KMS-11 (cell line): ENCODE measurements around the gene EIF2A.
A peak's percentile ranks its signal among the peaks of the same experiment; 100 is the strongest.
"Not testable (repeated sequence)": the region's sequence is repeated elsewhere in the genome, so short reads cannot be mapped to it uniquely, and the experiment has no call there.

Experiments
- H2AFZ ChIP-seq: fragments of 200-600 bp; sonication (generic); 2 replicates; pipeline ENCODE4 v1.6.1; 2016; ENCODE audit warnings: antibody characterized with exemption, mixed run types, low read depth
- H3K27ac ChIP-seq: fragments of 200-600 bp; sonication (generic); 2 replicates; pipeline ENCODE4 v1.6.1; 2016; ENCODE audit warnings: mild to moderate bottlenecking, mixed run types
- H3K27me3 ChIP-seq: fragments of 200-600 bp; sonication (generic); 2 replicates; pipeline ENCODE4 v1.6.1; 2017; ENCODE audit warnings: mild to moderate bottlenecking, low read depth, mixed run types, moderate library complexity; ENCODE audit not compliant: insufficient read depth
- H3K36me3 ChIP-seq: fragments of 200-600 bp; sonication (generic); 2 replicates; pipeline ENCODE4 v1.6.1; 2017; ENCODE audit warnings: mild to moderate bottlenecking, mixed run types; ENCODE audit not compliant: insufficient read depth
- H3K4me1 ChIP-seq: fragments of 200-600 bp; sonication (generic); 2 replicates; pipeline ENCODE4 v1.6.1; 2016; ENCODE audit warnings: mild to moderate bottlenecking, low read depth, mixed run types; ENCODE audit not compliant: poor library complexity, severe bottlenecking
- H3K4me2 ChIP-seq: fragments of 200-600 bp; sonication (generic); 2 replicates; pipeline ENCODE4 v1.7.0; 2016; ENCODE audit warnings: mild to moderate bottlenecking, mixed run types
- H3K4me3 ChIP-seq: fragments of 200-600 bp; sonication (generic); IDR thresholded peaks from 2 replicates; pipeline ENCODE4 v1.6.1; 2017; ENCODE audit warnings: low read depth, low read length, mixed read lengths; ENCODE audit not compliant: insufficient read depth
- H3K79me2 ChIP-seq: fragments of 200-600 bp; sonication (generic); 2 replicates; pipeline ENCODE4 v1.6.1; 2016; ENCODE audit warnings: low read depth, mixed run types; ENCODE audit not compliant: insufficient read depth
- H3K9ac ChIP-seq: fragments of 200-600 bp; sonication (generic); 2 replicates; pipeline ENCODE4 v1.6.1; 2016; ENCODE audit warnings: mild to moderate bottlenecking, mixed run types
- H4K20me1 ChIP-seq: fragments of 200-600 bp; sonication (generic); 2 replicates; pipeline ENCODE4 v1.6.1; 2016; ENCODE audit warnings: mild to moderate bottlenecking, mixed run types; ENCODE audit not compliant: insufficient read depth
- CTCF ChIP-seq: fragments of 200-600 bp; sonication (generic); conservative IDR thresholded peaks from 2 replicates; pipeline ENCODE4 v1.6.1; 2017; ENCODE audit warnings: low read depth, mild to moderate bottlenecking, antibody characterized with exemption, low read length, moderate library complexity, mixed read lengths

The EIF2A gene

DNA sequence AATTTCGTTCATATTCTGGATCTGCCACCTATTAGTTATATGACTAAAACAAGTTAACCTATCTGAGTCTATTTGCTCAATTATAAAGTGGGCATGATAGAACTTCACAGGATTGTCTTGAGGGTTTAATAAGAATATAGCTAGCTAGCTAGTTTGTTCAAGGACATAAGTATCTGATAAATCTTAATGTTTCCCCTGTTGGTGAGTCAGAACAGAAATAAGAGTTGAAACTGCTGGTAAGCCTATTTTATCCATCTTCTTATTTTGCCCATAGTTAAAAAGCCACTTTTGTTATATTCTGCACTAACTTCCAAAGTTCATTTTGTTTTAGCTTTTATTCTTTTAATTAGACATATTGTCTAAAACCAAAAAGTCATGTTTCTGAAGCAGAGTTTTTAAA, 65.9 kb downstream of the EIF2A start:
- Histone ChIP-seq H3K36me3 (peaks cover 8% of the 10 kb centered on the region; the same call in 1 of the 2 replicates), H3K27me3 (no peaks in the 10 kb centered on the region), H3K4me3 (no peak overlapping the region), H3K4me1 (peaks cover 68% of the 10 kb centered on the region), H3K79me2 (peaks cover 82% of the 10 kb centered on the region), H3K27ac (no peak overlapping the region), H2AFZ (no peak overlapping the region), H3K4me2 (peak overlapping the region; percentile 30; the same call in 1 of the 2 replicates), H3K9ac (no peak overlapping the region), H4K20me1 (peaks cover 66% of the 10 kb centered on the region)
- no peak for TF ChIP-seq CTCF

DNA sequence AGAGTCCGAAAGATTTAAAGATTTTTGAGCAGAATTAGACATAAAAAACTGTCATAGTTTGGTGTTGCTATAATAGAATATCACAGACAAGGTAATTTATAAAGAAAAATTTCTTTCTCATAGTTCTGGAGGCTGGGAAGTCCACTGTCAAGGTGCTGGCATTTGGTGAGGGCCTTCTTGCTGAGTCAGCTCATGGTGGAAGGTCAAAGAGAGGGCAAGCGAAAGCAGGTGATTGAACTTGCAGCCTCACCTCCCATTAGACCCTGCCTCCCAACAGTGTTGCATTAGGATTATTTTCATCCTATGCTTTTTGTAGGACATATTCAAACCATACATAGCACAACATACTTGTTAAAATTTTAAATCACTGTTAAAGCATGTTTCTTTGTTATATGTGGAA, 66.4 kb downstream of the EIF2A start:
- Histone ChIP-seq H3K79me2 (peaks cover 82% of the 10 kb centered on the region), H4K20me1 (peaks cover 61% of the 10 kb centered on the region), H2AFZ (no peak overlapping the region), H3K27ac (no peak overlapping the region), H3K9ac (no peak overlapping the region), H3K27me3 (no peaks in the 10 kb centered on the region), H3K4me2 (peak overlapping the region; percentile 30; the same call in 1 of the 2 replicates), H3K36me3 (peaks cover 6% of the 10 kb centered on the region; the same call in 1 of the 2 replicates), H3K4me1 (peaks cover 63% of the 10 kb centered on the region), H3K4me3 (no peak overlapping the region)
- no peak for TF ChIP-seq CTCF

- Histone ChIP-seq H3K9ac (no peak overlapping the region), H3K4me3 (no peak overlapping the region), H3K27ac (no peak overlapping the region), H4K20me1 (peaks cover 53% of the 10 kb centered on the region), H2AFZ (no peak overlapping the region), H3K79me2 (peaks cover 82% of the 10 kb centered on the region), H3K27me3 (no peaks in the 10 kb centered on the region), H3K36me3 (peaks cover 13% of the 10 kb centered on the region; the same call in 1 of the 2 replicates), H3K4me1 (peaks cover 55% of the 10 kb centered on the region), H3K4me2 (no peak overlapping the region)
- no peak for TF ChIP-seq CTCF
Observed at GRCh38 chr3:150613709-150614480, 67.3 kb downstream of the EIF2A start.

- H3K79me2 ChIP-seq = peaks cover 81% of the 10 kb centered on the region
- H3K4me3 ChIP-seq = no peak overlapping the region
- no peak overlapping the region for H3K27ac ChIP-seq
- peaks cover 37% of the 10 kb centered on the region for H4K20me1 ChIP-seq
- no peak overlapping the region for H2AFZ ChIP-seq
- H3K4me1 ChIP-seq = peaks cover 36% of the 10 kb centered on the region
- H3K27me3 ChIP-seq = no peaks in the 10 kb centered on the region
- 0 out of 2 replicates have a peak, but pooled peaks cover 8% of the 10 kb centered on the region for H3K36me3 ChIP-seq
- TF ChIP-seq CTCF = no peak
- no peak overlapping the region for H3K9ac ChIP-seq
- no peak overlapping the region for H3K4me2 ChIP-seq
Observed at GRCh38 chr3:150620002-150620689, 73.6 kb downstream of the EIF2A start.

DNA sequence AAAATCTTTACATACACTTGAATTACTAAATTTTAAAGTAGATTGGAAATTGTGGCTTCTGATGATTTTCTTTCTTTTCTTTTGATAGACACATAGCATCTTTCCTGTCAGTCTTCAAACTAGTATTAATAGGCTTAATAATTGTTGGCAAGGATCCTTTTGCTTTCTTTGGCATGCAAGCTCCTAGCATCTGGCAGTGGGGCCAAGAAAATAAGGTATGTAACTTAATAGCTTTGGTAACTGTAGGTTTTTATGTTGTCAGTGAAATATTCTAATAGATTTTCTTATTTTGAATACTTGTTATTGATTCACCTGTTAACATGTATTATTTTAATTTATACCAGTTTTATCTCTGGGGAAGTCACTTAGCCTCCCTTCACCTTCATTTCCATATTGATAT, 76.4 kb downstream of the EIF2A start:
- H3K4me2 ChIP-seq, H3K9ac ChIP-seq, H3K27me3 ChIP-seq, H3K4me3 ChIP-seq, H3K27ac ChIP-seq, H2AFZ ChIP-seq: not testable (repeated sequence)
- Histone ChIP-seq H3K36me3 (peaks cover 16% of the 10 kb centered on the region), H4K20me1 (peaks cover 27% of the 10 kb centered on the region), H3K79me2 (peaks cover 68% of the 10 kb centered on the region), H3K4me1 (peaks cover 27% of the 10 kb centered on the region)
